Psoas muscle (tissue), 8 donors: ENCODE data around the gene ZNF568. TPM values are rescaled to one million over a fixed set of nuclear protein-coding genes. Genes with fewer than 3 reads are reported as not detected.
A peak's percentile ranks its signal among the peaks of the same experiment; 100 is the strongest.

ENCODE experiments used
- ATAC-seq, 4 donors: fragments of 200-7000 bp; cut with Tn5 transposase; one replicate each; pipeline ENCODE4 v1.9.1; 2020; ENCODE audit warnings: moderate library complexity in 3 of 4, mild to moderate bottlenecking in 2 of 4
- DNase-seq, 2 donors: peaks; one replicate each; pipeline ENCODE4 v3.0.0-alpha.2; 2020
- H3K27ac ChIP-seq: fragments of 200-600 bp; one replicate; pipeline ENCODE4 v1.8.0; 2022
- H3K27me3 ChIP-seq, 3 donors: fragments of 200-600 bp in 1 of 3; one replicate each; pipeline versions ENCODE4 v1.6.1 to v1.8.0; 2013 to 2022; ENCODE audit warnings: low read length in 2 of 3, mild to moderate bottlenecking in 2 of 3, moderate library complexity in 1 of 3; ENCODE audit not compliant: insufficient read depth in 3 of 3
- H3K36me3 ChIP-seq, 2 donors: fragments of 200-600 bp in 1 of 2; one replicate each; pipeline versions ENCODE4 v1.6.1 to v1.8.0; 2013 to 2022; ENCODE audit warnings: low read depth in 1 of 2, mild to moderate bottlenecking in 1 of 2, moderate library complexity in 1 of 2; ENCODE audit not compliant: insufficient read depth in 1 of 2
- H3K4me1 ChIP-seq: fragments of 200-600 bp; one replicate; pipeline ENCODE4 v1.8.0; 2022
- H3K4me3 ChIP-seq: fragments of 200-600 bp; one replicate; pipeline ENCODE4 v1.8.0; 2022; ENCODE audit warnings: mild to moderate bottlenecking
- H3K9me3 ChIP-seq: fragments of 200-600 bp; one replicate; pipeline ENCODE4 v1.8.0; 2022
- CTCF ChIP-seq: fragments of 200-600 bp; IDR thresholded peaks from one replicate; pipeline ENCODE4 v1.8.0; 2022; ENCODE audit warnings: antibody characterized with exemption
- WGBS, 3 donors: extraction: QIAGEN DNeasy Blood & Tissue Kit; methylation state at CpG; one replicate each; pipeline versions ENCODE4 v1.1.6 to v1.1.7; 2013; 5-methylcytosine and 5-hydroxymethylcytosine counted together
- intact Hi-C, 2 donors: fragments of 100-400 bp; cut with DNase I; formaldehyde crosslinking; loops; one replicate each; pipeline versions ENCODE4 v1.11.0 to v1.14.2; 2022
- polyA plus RNA-seq, 3 donors: library from polyadenylated mRNA; stranded (reverse); fragments of 200-250 nt; gene quantifications; one replicate each; pipeline ENCODE4 v1.2.3, GENCODE V29; 2013
- total RNA-seq, 4 donors: library from RNA; stranded (reverse); fragmentation: NEBNext Ultra II Directional in 2 of 4; extraction: Animal tissue kit (Norgen Biotek cat#: 25700) in 2 of 4; gene quantifications; one replicate each; pipeline versions ENCODE4 v1.2.1 to v1.2.4, GENCODE V29; 2021 to 2023
- donor health status: healthy with polysubstance abuse.
- donor health status: DM: no; HTN: no; CAD: no; lungs with moderate emphysema.
- donor health status: Bipolar disorder and iron deficiency.
- donor health status: healthy.
- donor health status: DM: yes; HTN: yes; CAD: no.
- donor health status: DM: no; HTN: no; CAD: no.
- donor health status: DM: no; HTN: no; CAD: no.
- donor health status: DM: yes; HTN: yes; CAD: no.

ZNF568 gene
- total and polyA plus RNA-seq, 7 donors, result 2.3 to 13.9 (median 6.2) TPM

- Histone ChIP-seq H3K27me3 (no peaks in the 10 kb centered on the region), H3K4me3 (no peak overlapping the region), H3K27ac (no peak overlapping the region), H3K4me1 (no peaks in the 10 kb centered on the region), H3K36me3 (peaks cover 10 to 45% of the 10 kb centered on the region in 2 donors), H3K9me3 (peaks cover 74% of the 10 kb centered on the region)
- no peak for TF ChIP-seq CTCF
- 96 to 98% (median 97%) methylated on average over 5 of the region's 5 CpGs for WGBS, 3 donors
- intact Hi-C loops, result no loop called here
- ATAC-seq (no peak), DNase-seq (no peak)
These were observed 34.4 kb downstream of the ZNF568 start for GRCh38 chr19:36950335-36951119.

GRCh38 chr19:36962346-36962745 is 46.2 kb downstream of the ZNF568 start:
- ATAC-seq (no peak), DNase-seq (no peak)
- Histone ChIP-seq H3K9me3 (peaks cover 55% of the 10 kb centered on the region), H3K27ac (no peak overlapping the region), H3K4me3 (no peak overlapping the region), H3K27me3 (no peaks in the 10 kb centered on the region), H3K36me3 (no peaks in the 10 kb centered on the region), H3K4me1 (peaks cover 4% of the 10 kb centered on the region)
- intact Hi-C loops, result no loop called here
- no peak for TF ChIP-seq CTCF
- 56 to 72% (median 57%) methylated on average over 6 of the region's 6 CpGs for WGBS, 3 donors

GRCh38 chr19:36963280-36963679 is 47.1 kb downstream of the ZNF568 start:
- no peaks in the 10 kb centered on the region for H3K27me3 ChIP-seq
- no peaks in the 10 kb centered on the region for H3K36me3 ChIP-seq
- WGBS, 3 donors, result 10 to 12% (median 11%) methylated on average over 2 of the region's 2 CpGs
- H3K4me3 ChIP-seq, result peak overlapping the region; percentile 26
- H3K4me1 ChIP-seq, result peaks cover 4% of the 10 kb centered on the region
- ATAC-seq, result peak; percentile 55 to 91 (median 70)
- TF ChIP-seq CTCF, result no peak
- DNase-seq, result no peak
- H3K27ac ChIP-seq, result peak overlapping the region; percentile 60
- peaks cover 58% of the 10 kb centered on the region for H3K9me3 ChIP-seq
- intact Hi-C loops, result no loop called here

- Histone ChIP-seq H3K27ac (peak overlapping the region; percentile 79), H3K36me3 (peaks cover 0 to 12% of the 10 kb centered on the region in 2 donors), H3K9me3 (peaks cover 18% of the 10 kb centered on the region), H3K4me1 (no peaks in the 10 kb centered on the region), H3K4me3 (peak overlapping the region; percentile 82), H3K27me3 (no peaks in the 10 kb centered on the region)
- peak in 2 of 4 donors; percentile 8 to 20 for ATAC-seq
- no peak for DNase-seq
- 15 to 19% (median 16%) methylated on average over 25 of the region's 25 CpGs for WGBS, 3 donors
- intact Hi-C loops, result loop anchor here in 1 of 2 donors (5.0 kb wide), 2 partner anchors 105 to 245 kb away; partner anchors contain the start of genes ZNF383 and ZNF420
- TF ChIP-seq CTCF, result no peak
These were observed 56.4 kb downstream of the ZNF568 start for GRCh38 chr19:36972571-36972970.
